SJCRH30 (cell line): ENCODE results near the gene ADI1. TPM values are rescaled to one million over a fixed set of nuclear protein-coding genes. Genes with fewer than 3 reads are reported as not detected.

Experiments
- DNase-seq, 2 experiments: peaks; one replicate each; pipeline ENCODE4 v3.0.0-alpha.2; 2015 to 2020
- H3K27ac ChIP-seq: fragments of 250-450 bp; sonication (Bioruptor Pico); 2 replicates; pipeline ENCODE4 v1.5.1; 2020; ENCODE audit warnings: mild to moderate bottlenecking, moderate library complexity
- H3K27me3 ChIP-seq: fragments of 250-450 bp; sonication (Bioruptor Pico); 2 replicates; pipeline ENCODE4 v1.5.1; 2020; ENCODE audit warnings: mild to moderate bottlenecking, moderate library complexity
- H3K36me3 ChIP-seq: fragments of 250-450 bp; sonication (Bioruptor Pico); 2 replicates; pipeline ENCODE4 v1.5.1; 2020; ENCODE audit warnings: mild to moderate bottlenecking, moderate library complexity
- H3K4me1 ChIP-seq: fragments of 250-450 bp; sonication (Bioruptor Pico); 2 replicates; pipeline ENCODE4 v1.5.1; 2020; ENCODE audit warnings: mild to moderate bottlenecking, moderate library complexity
- H3K4me3 ChIP-seq: fragments of 250-450 bp; sonication (Bioruptor Pico); 2 replicates; pipeline ENCODE4 v1.5.1; 2020; ENCODE audit warnings: mild to moderate bottlenecking, moderate library complexity
- H3K9me3 ChIP-seq: fragments of 250-450 bp; sonication (Bioruptor Pico); replicated peaks from 2 replicates; pipeline ENCODE4 v1.5.1; 2020; ENCODE audit warnings: mild to moderate bottlenecking, moderate library complexity
- total RNA-seq: library from RNA; depleted of rRNA; stranded (reverse); fragments of >200 nt; shearing (Covaris generic); gene quantifications from 2 replicates; pipeline ENCODE4 v1.2.3, GENCODE V29; 2014

Gene ADI1
- total RNA-seq, 1 experiment from 2014 or later, result 55.9 TPM

DNA sequence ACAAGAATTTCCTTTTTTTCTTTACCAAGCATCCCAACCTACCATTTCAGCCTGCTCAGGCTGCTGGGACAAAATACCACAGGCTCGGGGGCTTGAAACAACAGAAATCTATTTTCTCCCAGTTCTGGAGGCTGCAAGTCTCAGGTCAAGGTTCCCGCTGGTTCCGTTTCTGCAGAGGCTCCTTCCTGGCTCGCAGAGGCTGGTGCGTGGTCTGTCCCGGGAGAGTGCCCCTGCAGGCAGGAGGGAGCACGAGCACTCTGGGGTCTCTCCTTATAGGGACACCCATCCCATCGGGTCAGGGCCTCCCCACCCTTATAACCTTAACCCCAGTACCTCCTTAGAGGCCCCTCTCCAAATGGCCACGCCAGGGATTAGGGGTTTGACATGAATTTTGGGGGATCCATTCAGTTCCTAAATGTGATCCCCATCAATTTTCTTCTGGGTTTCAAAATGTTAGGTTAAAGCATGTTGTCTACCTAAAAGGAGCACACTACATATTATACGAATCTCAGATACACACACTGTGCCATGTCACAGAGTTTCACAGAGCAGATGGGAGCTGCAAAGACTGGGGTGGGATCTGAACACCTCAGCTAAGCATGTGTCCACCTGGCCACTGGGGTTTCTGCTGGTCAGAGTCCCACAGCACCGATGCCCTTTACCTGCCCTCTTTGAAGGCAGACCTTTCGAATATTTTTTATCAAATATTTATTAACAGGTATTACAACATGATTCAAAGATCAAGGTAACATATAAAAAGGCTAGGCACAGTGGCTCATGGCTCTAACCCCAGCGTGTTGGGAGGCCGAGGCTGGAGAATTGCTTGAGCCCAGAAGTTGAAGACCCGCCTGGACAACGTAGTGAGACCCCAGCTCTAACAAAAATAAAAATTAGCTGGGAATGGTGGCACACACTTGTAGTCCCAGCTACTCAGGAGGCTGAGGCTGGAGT, 17.6 kb upstream of the ADI1 start:
- DNase-seq, result peak; percentile 75 to 78
- Histone ChIP-seq H3K27ac (peak overlapping the region; percentile 89), H3K4me1 (no peaks in the 10 kb centered on the region), H3K27me3 (no peaks in the 10 kb centered on the region), H3K36me3 (peaks cover 18% of the 10 kb centered on the region), H3K4me3 (peak overlapping the region; percentile 61), H3K9me3 (no peaks in the 10 kb centered on the region)

DNA sequence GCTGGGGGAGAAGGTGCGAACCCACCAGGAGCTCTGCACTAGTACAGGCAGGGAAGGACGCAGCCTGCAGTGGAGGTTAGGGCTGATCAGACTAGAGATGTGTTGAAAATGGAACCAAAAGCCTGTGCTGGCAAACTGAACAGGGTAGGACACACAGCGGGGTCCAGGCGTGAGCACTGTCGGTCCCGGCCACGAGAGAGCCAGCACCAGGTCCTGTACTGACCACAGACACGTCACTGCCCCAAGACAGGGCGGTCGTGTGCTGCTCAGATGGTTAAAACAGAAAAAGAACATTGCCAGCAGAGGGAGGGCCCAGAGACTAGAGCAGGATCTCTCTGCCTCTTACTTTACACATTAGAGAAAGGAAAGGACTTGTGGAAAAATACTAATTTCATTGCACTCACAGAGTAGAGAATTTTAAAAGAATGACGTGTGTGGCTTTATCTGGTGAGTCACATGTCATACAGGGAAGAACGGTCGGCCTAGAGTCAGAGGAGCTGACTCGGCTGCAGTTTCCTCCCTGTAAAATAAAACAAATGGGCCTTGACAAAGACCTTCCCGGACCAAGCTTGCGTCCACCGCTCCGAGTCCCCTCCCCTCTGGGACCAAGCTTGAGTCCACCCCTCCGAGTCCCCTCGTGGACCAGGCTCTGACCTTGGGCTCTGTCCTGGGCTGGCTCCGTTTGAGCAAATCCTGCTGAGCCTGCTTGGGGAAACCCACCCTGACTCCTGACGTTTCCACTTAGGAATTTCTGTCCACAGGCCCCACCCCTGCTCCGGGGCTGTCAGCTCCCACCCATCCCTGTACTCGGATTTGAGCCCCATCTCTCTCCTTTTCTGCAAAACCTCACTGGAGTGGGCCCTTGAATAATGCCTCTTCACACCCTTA, 16.7 kb upstream of the ADI1 start:
- Histone ChIP-seq H3K4me1 (no peaks in the 10 kb centered on the region), H3K9me3 (no peaks in the 10 kb centered on the region), H3K36me3 (peaks cover 15% of the 10 kb centered on the region), H3K27ac (peak overlapping the region; percentile 89), H3K27me3 (no peaks in the 10 kb centered on the region), H3K4me3 (peak overlapping the region; percentile 61)
- peak; percentile 73 to 79 for DNase-seq

DNA sequence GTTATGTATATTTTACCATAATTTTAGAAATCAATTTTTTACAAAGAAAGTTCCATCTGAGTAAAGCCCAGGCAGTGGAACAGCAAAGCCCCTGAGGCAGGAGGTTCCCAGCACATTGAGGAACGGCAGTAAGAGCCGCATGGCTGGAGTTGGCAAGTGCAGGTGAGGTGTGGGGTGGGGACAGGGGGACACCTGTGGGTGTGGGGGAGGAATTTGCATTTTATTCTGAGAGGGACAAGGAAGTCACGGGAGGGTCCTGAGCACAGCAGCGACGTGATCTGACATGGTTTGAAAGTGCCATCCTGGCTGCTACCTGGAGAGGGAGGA, 16.1 kb upstream of the ADI1 start:
- H3K27ac ChIP-seq, result peak overlapping the region; percentile 89
- DNase-seq, result no peak
- peak overlapping the region; percentile 61 for H3K4me3 ChIP-seq
- H3K4me1 ChIP-seq, result no peaks in the 10 kb centered on the region
- no peaks in the 10 kb centered on the region for H3K27me3 ChIP-seq
- H3K9me3 ChIP-seq, result no peaks in the 10 kb centered on the region
- peaks cover 9% of the 10 kb centered on the region for H3K36me3 ChIP-seq

DNA sequence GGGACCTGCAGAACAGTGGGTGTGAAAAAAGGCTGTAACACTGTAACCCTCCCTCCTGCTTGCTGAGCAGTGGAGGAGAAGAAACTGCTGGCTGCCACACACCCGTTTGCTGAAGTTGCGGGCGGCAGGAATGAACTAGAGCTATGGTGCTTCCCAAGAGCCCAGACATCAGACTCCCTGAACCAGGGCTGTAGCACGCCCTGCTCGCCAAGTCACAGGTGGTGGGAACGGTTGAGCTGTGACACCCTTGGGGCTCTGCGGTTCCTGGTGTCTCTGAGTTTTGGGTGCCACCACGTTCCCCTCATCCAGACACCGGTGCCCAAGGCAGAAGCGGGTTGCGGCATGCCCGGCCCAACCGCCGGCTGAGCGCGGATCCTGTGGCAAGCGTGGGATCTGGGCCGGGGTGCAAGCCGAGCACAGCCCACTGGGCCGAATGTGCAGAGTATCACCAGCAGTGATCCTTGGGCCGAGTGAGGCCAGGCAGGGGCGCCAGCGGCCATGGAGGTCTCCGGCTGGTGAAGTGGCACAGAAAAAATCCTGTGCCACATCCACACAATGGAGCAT, 15.0 kb upstream of the ADI1 start:
- no peak for DNase-seq
- H3K36me3 ChIP-seq, result no peaks in the 10 kb centered on the region

DNA sequence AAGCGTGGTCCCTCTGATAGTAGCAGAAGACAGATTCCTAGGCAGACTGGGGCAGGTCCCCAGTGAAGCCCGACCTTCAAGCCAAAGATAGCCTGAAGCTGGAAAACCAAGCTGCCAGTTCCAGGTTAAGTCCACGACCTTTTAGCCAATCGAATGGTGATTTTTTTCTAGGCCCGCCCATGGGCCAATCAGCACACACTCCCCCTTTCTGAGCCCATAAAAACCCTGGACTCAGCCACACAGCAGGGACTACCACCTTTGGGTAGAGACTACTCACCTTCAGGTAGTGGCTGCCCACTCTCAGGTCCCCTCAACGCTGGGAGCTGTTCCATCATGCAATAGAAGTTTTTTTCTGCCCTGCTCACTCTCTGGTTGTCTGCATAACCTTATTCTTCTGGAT, 14.5 kb upstream of the ADI1 start:
- no peak overlapping the region for H3K27ac ChIP-seq

More for the DNA sequence above, 15.0 kb upstream of the ADI1 start:
- no peaks in the 10 kb centered on the region for H3K4me1 ChIP-seq
- H3K27ac ChIP-seq, result no peak overlapping the region
- H3K9me3 ChIP-seq, result no peaks in the 10 kb centered on the region
- no peak overlapping the region for H3K4me3 ChIP-seq
- no peaks in the 10 kb centered on the region for H3K27me3 ChIP-seq

DNA sequence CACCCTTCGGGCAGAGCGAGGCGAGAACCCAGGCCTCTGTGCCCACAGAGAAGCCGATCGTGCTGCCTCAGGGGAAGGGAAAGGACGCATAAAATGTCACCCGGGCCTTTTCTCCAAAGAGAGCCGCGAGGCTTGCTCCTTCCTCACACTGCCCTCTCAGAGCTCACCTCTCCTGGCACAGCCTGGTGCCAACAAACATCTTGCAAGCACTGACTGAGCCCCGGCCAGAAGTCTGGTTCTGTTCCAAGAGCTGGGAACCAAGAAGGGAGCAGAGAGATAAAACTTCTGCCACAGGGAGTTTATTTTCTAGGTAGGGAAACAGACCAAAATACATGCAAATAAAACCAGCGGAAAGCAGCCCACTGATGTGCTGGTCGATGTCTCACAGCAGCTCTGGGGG, 13.6 kb upstream of the ADI1 start:
- Histone ChIP-seq H3K27me3 (no peaks in the 10 kb centered on the region), H3K9me3 (no peaks in the 10 kb centered on the region), H3K4me3 (no peak overlapping the region), H3K36me3 (no peaks in the 10 kb centered on the region), H3K4me1 (no peaks in the 10 kb centered on the region), H3K27ac (no peak overlapping the region)
- DNase-seq, result no peak

More for the DNA sequence above, 14.5 kb upstream of the ADI1 start:
- Histone ChIP-seq H3K4me1 (no peaks in the 10 kb centered on the region), H3K27me3 (no peaks in the 10 kb centered on the region), H3K9me3 (no peaks in the 10 kb centered on the region), H3K36me3 (no peaks in the 10 kb centered on the region), H3K4me3 (no peak overlapping the region)
- DNase-seq, result no peak

DNA sequence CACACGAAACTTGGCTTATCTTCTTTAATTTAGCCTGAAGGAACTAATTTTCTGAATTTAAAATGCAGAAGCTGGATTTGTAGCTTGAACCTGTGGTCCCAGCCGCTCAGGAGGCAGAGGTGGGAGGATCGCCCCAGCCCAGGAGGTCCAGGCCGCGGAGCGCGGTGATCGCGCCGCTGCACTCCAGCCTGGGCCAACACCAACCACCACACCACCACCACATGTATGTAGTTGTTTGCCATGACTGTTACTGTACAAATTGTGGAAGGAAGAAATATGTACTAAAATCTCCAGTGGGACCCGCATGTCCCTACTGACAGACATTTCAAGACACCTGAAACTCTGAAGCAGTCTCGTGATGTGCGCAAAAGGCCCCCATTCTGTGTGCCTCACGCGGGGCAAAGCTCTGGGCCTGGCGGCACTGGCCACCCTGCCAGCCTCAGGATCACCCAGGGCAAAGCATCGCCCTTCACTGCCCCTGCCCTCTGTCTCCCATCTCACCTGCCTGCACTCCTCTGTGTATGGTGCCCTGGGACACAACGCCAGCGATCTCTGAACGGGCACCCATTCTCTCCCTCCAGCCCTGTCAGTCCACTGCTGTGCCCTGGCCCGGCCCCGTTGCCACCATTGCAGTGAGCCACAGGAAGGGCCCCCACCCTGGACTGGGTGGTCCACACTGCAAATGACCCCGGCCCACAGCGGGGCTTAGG, 10.1 kb upstream of the ADI1 start:
- no peak overlapping the region for H3K27ac ChIP-seq
- no peaks in the 10 kb centered on the region for H3K36me3 ChIP-seq
- H3K9me3 ChIP-seq, result no peaks in the 10 kb centered on the region
- no peak for DNase-seq
- no peaks in the 10 kb centered on the region for H3K27me3 ChIP-seq
- no peaks in the 10 kb centered on the region; the same call in 1 of the 2 replicates for H3K4me1 ChIP-seq
- no peak overlapping the region for H3K4me3 ChIP-seq

DNA sequence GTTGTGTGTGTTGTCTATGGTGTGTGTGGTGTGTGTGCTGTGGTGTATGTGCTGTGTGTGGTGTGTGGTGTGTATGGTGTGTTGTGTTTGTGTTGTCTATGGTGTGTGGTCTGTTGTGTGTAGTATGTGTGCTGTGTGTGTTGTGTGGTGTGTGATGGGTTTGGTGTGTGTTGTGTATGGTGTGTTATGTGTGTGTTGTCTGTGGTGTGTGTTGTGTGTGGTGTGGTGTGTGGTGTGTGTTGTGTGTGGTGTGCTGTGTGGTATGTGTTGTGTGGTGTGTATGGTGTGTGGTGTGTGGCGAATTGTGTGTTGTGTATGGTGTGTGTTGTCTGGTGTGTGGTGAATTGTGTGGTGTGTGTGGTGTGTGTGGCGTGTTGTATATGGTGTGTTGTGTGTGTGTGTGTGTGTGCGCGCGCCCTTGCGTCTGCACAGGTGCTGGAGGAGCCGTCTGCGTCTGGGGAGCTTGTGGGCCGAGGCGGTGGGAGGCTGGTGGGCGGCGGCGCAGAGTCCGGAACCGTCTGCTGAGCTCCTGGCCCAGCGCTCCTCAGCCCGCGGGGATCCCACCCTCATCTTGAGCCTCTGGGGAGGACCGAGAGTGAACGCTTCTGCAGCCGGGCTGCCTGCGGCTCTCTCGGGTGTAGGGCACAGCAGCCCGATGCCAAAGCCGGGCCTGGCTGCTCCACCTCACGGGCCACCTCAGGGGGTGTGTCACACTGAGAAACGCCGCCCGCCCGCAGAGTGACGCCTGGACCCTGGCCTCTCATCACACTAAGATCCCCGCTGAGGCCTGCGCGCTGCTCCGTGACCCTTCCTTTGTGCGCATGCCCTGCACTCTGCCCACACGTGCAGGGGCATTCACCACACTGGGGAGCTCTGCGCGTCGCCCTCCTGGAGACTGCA, 8.8 kb upstream of the ADI1 start:
- Histone ChIP-seq H3K27me3 (no peaks in the 10 kb centered on the region), H3K4me1 (no peaks in the 10 kb centered on the region; the same call in 1 of the 2 replicates), H3K4me3 (no peak overlapping the region), H3K9me3 (no peaks in the 10 kb centered on the region), H3K27ac (no peak overlapping the region), H3K36me3 (no peaks in the 10 kb centered on the region)
- DNase-seq, result no peak

DNA sequence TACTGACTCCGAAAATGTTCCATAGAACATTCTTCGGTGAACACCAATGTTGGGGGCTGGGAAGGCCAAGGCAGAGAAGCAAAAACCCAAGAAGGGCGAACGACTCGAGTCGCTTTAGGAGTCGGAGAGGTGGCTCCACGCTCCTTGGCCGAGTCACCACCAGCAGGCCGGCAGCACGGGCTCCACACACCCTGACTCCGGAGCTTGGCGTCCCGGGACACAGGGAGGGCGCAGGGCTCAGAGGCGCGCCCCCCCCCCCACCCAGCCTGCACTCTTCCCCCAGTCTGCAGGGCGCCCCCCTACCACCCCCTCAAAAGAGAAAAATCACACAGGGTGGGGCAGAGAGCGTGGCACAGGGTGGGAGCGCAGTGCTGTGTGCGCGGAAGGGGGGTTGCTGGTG, 7.5 kb upstream of the ADI1 start:
- no peaks in the 10 kb centered on the region; the same call in 1 of the 2 replicates for H3K4me1 ChIP-seq
- no peaks in the 10 kb centered on the region for H3K27me3 ChIP-seq
- DNase-seq, result no peak
- H3K27ac ChIP-seq, result no peak overlapping the region
- no peaks in the 10 kb centered on the region for H3K36me3 ChIP-seq
- no peaks in the 10 kb centered on the region for H3K9me3 ChIP-seq
- H3K4me3 ChIP-seq, result no peak overlapping the region

DNA sequence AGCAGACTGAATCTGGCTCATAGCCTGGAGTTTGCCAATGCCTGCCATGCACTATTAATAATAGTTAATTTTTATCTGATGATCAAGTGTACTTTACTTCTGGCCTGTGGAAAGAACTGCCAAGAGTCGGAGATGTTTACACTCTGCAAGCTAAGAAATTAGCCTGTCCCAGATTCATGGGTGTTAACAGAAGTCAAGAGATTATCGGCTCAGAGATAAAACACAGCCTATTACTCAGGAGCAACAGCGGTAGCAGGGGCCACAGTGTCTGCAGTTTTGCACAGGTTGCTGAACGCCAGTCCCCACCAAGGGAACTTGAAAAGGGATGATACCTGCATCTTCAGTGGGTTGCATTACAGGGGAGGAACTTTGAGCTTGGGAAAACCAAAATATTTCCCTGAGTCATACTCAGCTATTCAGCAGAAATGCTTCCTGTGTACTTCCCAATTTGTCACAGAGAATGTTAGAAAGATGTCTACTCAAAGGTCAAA, 4.3 kb upstream of the ADI1 start:
- DNase-seq, result no peak
- Histone ChIP-seq H3K27me3 (no peaks in the 10 kb centered on the region), H3K36me3 (no peaks in the 10 kb centered on the region), H3K4me1 (peaks cover 6% of the 10 kb centered on the region), H3K27ac (no peak overlapping the region), H3K9me3 (no peaks in the 10 kb centered on the region), H3K4me3 (no peak overlapping the region)

DNA sequence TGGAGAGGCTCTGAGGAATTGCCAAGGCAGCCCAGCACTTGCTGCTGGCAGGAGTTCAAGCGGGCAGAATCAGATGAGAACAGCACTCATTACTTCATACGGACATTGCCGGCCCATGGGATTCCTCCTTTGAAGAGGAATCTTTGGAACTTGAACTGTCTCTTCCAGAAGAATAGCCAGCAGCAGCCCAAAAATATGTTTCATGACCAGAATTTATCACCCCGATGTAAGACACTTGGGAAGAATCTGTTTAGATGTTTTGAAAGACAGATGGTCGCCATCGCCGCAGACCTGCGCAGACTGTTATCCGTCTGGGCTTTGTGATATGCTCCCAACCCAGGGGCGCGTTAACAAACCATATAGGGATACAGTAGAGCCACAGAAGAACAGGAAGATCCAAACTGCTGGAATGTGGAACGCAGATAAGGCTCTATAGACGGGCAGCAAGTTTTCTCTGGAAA, 3.7 kb upstream of the ADI1 start:
- peaks cover 6% of the 10 kb centered on the region for H3K4me1 ChIP-seq
- no peak overlapping the region for H3K4me3 ChIP-seq
- H3K9me3 ChIP-seq, result no peaks in the 10 kb centered on the region
- no peaks in the 10 kb centered on the region for H3K27me3 ChIP-seq
- no peak for DNase-seq
- no peak overlapping the region for H3K27ac ChIP-seq
- H3K36me3 ChIP-seq, result no peaks in the 10 kb centered on the region

DNA sequence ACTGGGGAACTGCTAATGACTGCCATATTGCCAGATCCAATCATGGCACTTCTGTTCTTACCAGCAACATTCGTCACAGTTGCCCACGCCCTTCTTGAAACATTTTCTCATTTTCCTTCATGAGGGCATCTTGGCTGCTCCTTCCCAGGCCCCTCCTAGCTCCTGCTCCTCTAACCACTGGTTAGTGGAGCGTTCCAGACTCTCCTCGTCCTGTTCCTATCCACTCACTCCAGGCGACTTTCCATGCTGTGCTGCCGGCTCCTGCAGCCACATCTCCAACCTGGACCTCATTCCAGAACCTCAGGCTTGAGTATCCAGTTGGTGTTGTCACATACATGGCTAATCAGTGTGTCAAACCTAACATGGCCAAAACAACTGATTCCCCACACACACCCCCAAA, 1.3 kb upstream of the ADI1 start:
- DNase-seq, result no peak
- no peak overlapping the region for H3K4me3 ChIP-seq
- no peaks in the 10 kb centered on the region for H3K36me3 ChIP-seq
- no peaks in the 10 kb centered on the region for H3K27me3 ChIP-seq
- H3K4me1 ChIP-seq, result peaks cover 9% of the 10 kb centered on the region
- H3K27ac ChIP-seq, result no peak overlapping the region
- no peaks in the 10 kb centered on the region; the same call in 1 of the 2 replicates for H3K9me3 ChIP-seq

DNA sequence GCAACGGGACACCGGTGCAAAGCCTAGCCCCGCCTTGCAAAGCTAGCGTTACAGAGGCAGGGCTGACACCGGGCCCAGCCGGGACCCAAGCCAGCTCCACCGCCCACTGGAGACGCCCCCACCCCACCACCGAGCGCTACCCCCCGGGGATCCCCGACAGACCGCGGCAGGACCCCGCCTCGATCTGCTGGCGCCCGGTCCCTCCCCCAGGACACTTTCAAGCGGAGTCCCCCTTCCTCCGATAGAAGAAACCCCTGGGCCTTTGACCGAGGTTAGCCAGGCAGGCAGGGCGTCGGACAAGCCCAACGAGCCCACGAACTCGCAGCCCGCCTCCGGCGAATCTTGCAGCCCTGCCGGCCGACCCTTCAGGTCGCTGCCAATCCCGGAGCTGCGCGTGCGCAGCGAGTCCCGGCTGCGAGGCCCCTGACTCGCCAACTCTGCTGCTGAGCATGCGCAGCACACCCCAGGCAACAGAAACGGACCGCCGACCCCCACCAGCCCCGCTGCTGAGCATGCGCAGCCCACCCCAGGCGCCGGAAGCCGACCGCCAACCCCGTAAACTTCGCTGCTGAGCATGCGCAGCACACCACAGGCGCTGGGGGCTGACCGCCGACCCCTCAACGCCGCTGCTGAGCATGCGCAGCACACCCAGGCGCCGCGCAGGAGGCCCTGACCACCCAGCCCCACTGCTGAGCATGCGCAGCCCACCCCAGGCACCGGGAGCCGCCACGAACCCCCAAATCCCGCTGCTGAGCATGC, 656 bp downstream of the ADI1 start:
- Histone ChIP-seq H3K36me3 (no peaks in the 10 kb centered on the region), H3K4me3 (peak overlapping the region; percentile 81), H3K4me1 (peaks cover 9% of the 10 kb centered on the region), H3K9me3 (no peaks in the 10 kb centered on the region; the same call in 1 of the 2 replicates), H3K27me3 (no peaks in the 10 kb centered on the region), H3K27ac (peak overlapping the region; percentile 85)
- peak; percentile 99 for DNase-seq
